ENCODE measurements around the gene RABL3.
"Not testable (repeated sequence)": the region's sequence is repeated elsewhere in the genome, so short reads cannot be mapped to it uniquely, and the experiment has no call there.

RABL3 gene

GRCh38 chr3:120741837-120742197 is 499 bp downstream of the RABL3 start:
- peaks cover 3% of the 10 kb centered on the region; the same call in 1 of the 2 replicates for H3K9me3 ChIP-seq (ENCODE audit: low read depth, low read length)
- H3K9ac ChIP-seq (ENCODE audit: insufficient read length) = peak overlapping the region; percentile 88
- peak overlapping the region; percentile 93 for H3K4me3 ChIP-seq
- H3K27ac ChIP-seq = peak overlapping the region; percentile 94; the same call in 1 of the 2 replicates
- DNase-seq (ENCODE audit: low read depth, low spot score) = peak; percentile 14
- TF ChIP-seq FOXP2 (optimal IDR thresholded peaks at IDR 0.05; ENCODE audit: control extremely low read depth, extremely low read length, insufficient read depth) = no peak
- TF ChIP-seq EZH2 (IDR thresholded peaks at IDR 0.05) = no peak
- H3K36me3 ChIP-seq (ENCODE audit: insufficient read depth, low read length) = peaks cover 18% of the 10 kb centered on the region

- Histone ChIP-seq H3K9me3 (ENCODE audit: low read depth, low read length) (peaks cover 3% of the 10 kb centered on the region; the same call in 1 of the 2 replicates), H3K9ac (ENCODE audit: insufficient read length) (no peak overlapping the region), H3K36me3 (ENCODE audit: insufficient read depth, low read length) (peaks cover 18% of the 10 kb centered on the region), H3K27ac (no peak overlapping the region), H3K4me3 (peak overlapping the region; percentile 93)
- TF ChIP-seq EZH2 (IDR thresholded peaks at IDR 0.05) (no peak), FOXP2 (optimal IDR thresholded peaks at IDR 0.05; ENCODE audit: control extremely low read depth, extremely low read length, insufficient read depth) (no peak), POLR2AphosphoS5 (IDR thresholded peaks at IDR 0.05; ENCODE audit: borderline replicate concordance, low read depth, low read length) (no peak; the same call in 1 of the 2 replicates)
- no peak for DNase-seq (ENCODE audit: low read depth, low spot score)
Measured at GRCh38 chr3:120741320-120741719, 996 bp downstream of the RABL3 start.

- H3K36me3 ChIP-seq (ENCODE audit: insufficient read depth, low read length) = peaks cover 18% of the 10 kb centered on the region
- H3K4me3 ChIP-seq; H3K9ac ChIP-seq (ENCODE audit: insufficient read length); H3K9me3 ChIP-seq (ENCODE audit: low read depth, low read length); H3K27ac ChIP-seq; DNase-seq (ENCODE audit: low read depth, low spot score): not testable (repeated sequence)
Measured at GRCh38 chr3:120738006-120738405, 4.3 kb downstream of the RABL3 start.

GRCh38 chr3:120730576-120731542 is 11.5 kb downstream of the RABL3 start:
- DNase-seq (ENCODE audit: low read depth, low spot score) = no peak
- Histone ChIP-seq H3K27ac (no peak overlapping the region), H3K9me3 (ENCODE audit: low read depth, low read length) (no peaks in the 10 kb centered on the region), H3K4me3 (no peak overlapping the region), H3K36me3 (ENCODE audit: insufficient read depth, low read length) (peaks cover 9% of the 10 kb centered on the region), H3K9ac (ENCODE audit: insufficient read length) (no peak overlapping the region)
- TF ChIP-seq POLR2AphosphoS5 (IDR thresholded peaks at IDR 0.05; ENCODE audit: borderline replicate concordance, low read depth, low read length) = no peak
- TF ChIP-seq EZH2 (IDR thresholded peaks at IDR 0.05) = no peak
- TF ChIP-seq FOXP2 (optimal IDR thresholded peaks at IDR 0.05; ENCODE audit: control extremely low read depth, extremely low read length, insufficient read depth) = no peak

GRCh38 chr3:120726791-120727190 is 15.5 kb downstream of the RABL3 start:
- TF ChIP-seq FOXP2 (optimal IDR thresholded peaks at IDR 0.05; ENCODE audit: control extremely low read depth, extremely low read length, insufficient read depth) = no peak
- Histone ChIP-seq H3K36me3 (ENCODE audit: insufficient read depth, low read length) (peaks cover 9% of the 10 kb centered on the region), H3K9ac (ENCODE audit: insufficient read length) (no peak overlapping the region), H3K9me3 (ENCODE audit: low read depth, low read length) (no peaks in the 10 kb centered on the region), H3K27ac (no peak overlapping the region), H3K4me3 (no peak overlapping the region)
- DNase-seq (ENCODE audit: low read depth, low spot score) = no peak

- H3K27ac ChIP-seq; H3K36me3 ChIP-seq (ENCODE audit: insufficient read depth, low read length); H3K9me3 ChIP-seq (ENCODE audit: low read depth, low read length); DNase-seq (ENCODE audit: low read depth, low spot score); H3K4me3 ChIP-seq; H3K9ac ChIP-seq (ENCODE audit: insufficient read length): not testable (repeated sequence)
Measured at GRCh38 chr3:120719167-120719834, 23.0 kb downstream of the RABL3 start.

GRCh38 chr3:120713262-120713661 is 29.1 kb downstream of the RABL3 start:
- no peak overlapping the region for H3K9ac ChIP-seq (ENCODE audit: insufficient read length)
- no peak for DNase-seq (ENCODE audit: low read depth, low spot score)
- no peaks in the 10 kb centered on the region for H3K36me3 ChIP-seq (ENCODE audit: insufficient read depth, low read length)
- no peak overlapping the region for H3K4me3 ChIP-seq
- no peak for TF ChIP-seq EZH2 (IDR thresholded peaks at IDR 0.05)
- no peak for TF ChIP-seq POLR2AphosphoS5 (IDR thresholded peaks at IDR 0.05; ENCODE audit: borderline replicate concordance, low read depth, low read length)
- TF ChIP-seq FOXP2 (optimal IDR thresholded peaks at IDR 0.05; ENCODE audit: control extremely low read depth, extremely low read length, insufficient read depth) = no peak
- no peak overlapping the region for H3K27ac ChIP-seq
- no peaks in the 10 kb centered on the region for H3K9me3 ChIP-seq (ENCODE audit: low read depth, low read length)

- no peak overlapping the region for H3K27ac ChIP-seq
- no peaks in the 10 kb centered on the region for H3K9me3 ChIP-seq (ENCODE audit: low read depth, low read length)
- no peak overlapping the region for H3K9ac ChIP-seq (ENCODE audit: insufficient read length)
- TF ChIP-seq FOXP2 (optimal IDR thresholded peaks at IDR 0.05; ENCODE audit: control extremely low read depth, extremely low read length, insufficient read depth) = no peak
- TF ChIP-seq EZH2 (IDR thresholded peaks at IDR 0.05) = no peak
- TF ChIP-seq POLR2AphosphoS5 (IDR thresholded peaks at IDR 0.05; ENCODE audit: borderline replicate concordance, low read depth, low read length) = no peak
- no peak for DNase-seq (ENCODE audit: low read depth, low spot score)
- H3K36me3 ChIP-seq (ENCODE audit: insufficient read depth, low read length) = 0 out of 2 replicates have a peak, but pooled peaks cover under 1% of the 10 kb centered on the region
- H3K4me3 ChIP-seq = no peak overlapping the region
Measured at GRCh38 chr3:120710369-120710768, 31.9 kb downstream of the RABL3 start.
